ENCODE data around the gene NDUFS7. TPM values are rescaled to one million over a fixed set of nuclear protein-coding genes. Genes with fewer than 3 reads are reported as not detected.

The NDUFS7 gene
- total RNA-seq, 1 donor from 2014 or later: 84.3 TPM

- peaks cover 28% of the 10 kb centered on the region for H3K36me3 Mint-ChIP-seq (ENCODE audit: low read depth)
- no peaks in the 10 kb centered on the region for H3K9me3 Mint-ChIP-seq
- H3K27me3 Mint-ChIP-seq: no peaks in the 10 kb centered on the region
- H3K27ac Mint-ChIP-seq: no peak overlapping the region
- ChIA-PET POLR2A (interaction anchor here (0.6 kb wide), 1 partner anchor 70 kb away, joined by 5 read pairs; no protein-coding TSS in a partner anchor), CTCF (no interaction called here)
- H3K4me1 Mint-ChIP-seq: no peaks in the 10 kb centered on the region
- ATAC-seq (ENCODE audit: low read depth) (no peak), DNase-seq (no peak)
- no peak overlapping the region for H3K4me3 Mint-ChIP-seq
- intact Hi-C loops (cut with micrococcal nuclease): no loop called here
- TF ChIP-seq CTCF (IDR thresholded peaks at IDR 0.05): no peak
Measured at GRCh38 chr19:1394252-1395193, 10.8 kb downstream of the NDUFS7 start.

DNA sequence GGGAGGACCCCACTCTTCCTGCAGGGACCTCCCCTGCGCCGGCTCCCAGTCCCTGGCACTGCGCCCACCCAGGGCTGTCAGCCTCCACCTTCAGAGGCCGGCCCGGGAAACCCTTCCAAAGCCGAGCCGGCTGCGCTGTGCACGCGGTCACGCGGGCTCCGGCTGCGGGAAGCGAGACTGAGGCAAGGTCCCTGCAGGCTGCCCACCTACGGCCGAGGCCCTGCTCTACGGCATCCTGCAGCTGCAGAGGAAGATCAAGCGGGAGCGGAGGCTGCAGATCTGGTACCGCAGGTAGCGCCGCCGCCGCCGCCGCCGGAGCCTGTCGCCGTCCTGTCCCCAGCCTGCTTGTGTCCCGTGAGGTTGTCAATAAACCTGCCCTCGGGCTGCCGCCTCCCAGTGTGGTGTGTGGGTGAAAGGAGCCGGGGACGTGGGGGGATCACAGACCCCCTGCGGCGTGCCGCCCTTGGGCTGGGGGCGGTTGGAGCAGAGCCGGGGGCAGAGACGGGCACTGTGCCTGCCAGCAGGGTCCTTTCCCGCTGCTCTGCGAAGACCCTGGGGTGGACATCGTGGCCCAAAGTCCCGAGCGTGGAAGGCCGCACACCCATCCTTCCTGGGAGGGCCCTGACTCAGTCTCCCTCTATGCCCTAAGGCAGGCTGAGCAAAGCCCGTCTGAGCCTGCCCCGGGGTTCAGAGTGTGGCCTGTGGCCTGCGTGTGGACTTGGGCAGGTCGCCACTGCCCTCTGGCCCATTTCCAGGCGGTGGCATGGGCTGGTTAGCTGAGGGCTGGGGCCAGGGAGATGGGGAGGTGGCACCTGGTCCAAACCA lies 11.7 kb downstream of the NDUFS7 start:
- H3K4me3 Mint-ChIP-seq: no peak overlapping the region

DNA sequence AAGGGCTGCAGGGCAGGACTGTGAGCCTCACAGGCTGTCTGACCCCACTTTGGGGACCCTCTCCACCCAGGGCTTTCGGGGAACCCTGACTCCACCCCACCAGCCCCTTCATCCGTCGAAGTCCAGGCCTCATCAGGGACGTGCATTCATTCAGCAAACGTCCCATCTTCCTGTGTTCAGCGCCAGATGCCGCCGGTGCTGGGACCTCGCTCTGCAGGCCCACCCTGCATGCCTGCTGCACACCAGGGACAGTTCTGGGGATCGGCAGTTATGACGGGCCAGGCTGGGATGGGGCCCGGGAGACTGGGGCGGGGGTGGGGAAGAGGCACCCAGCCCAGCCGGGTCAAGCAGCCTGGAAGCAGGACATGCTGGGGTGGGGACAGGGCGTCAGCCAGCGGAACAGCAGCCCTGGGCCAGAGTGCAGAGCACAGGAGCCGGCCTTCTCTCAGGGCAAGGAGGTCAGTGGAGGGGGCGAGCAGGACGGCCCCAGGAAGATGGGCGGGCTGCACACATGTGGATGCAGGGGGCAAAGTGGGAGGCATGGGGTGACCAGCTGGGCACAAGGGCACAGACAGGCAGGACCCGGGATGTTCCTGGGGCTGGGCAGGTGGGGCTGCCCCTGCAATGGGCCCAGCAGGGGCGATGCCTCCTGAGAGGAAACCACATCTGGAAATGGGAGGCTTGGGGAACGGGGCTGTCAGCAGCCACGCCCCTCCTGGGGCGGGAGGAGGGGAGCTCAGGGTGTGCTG lies 12.5 kb downstream of the NDUFS7 start:
- peaks cover 15% of the 10 kb centered on the region for H3K36me3 Mint-ChIP-seq (ENCODE audit: low read depth)
- no peak for ATAC-seq (ENCODE audit: low read depth)
- POLR2A ChIA-PET: no interaction called here
- no peak for TF ChIP-seq CTCF (IDR thresholded peaks at IDR 0.05)
- CTCF ChIA-PET: no interaction called here
- intact Hi-C loops (cut with micrococcal nuclease): no loop called here
- H3K27me3 Mint-ChIP-seq: no peaks in the 10 kb centered on the region
- no peaks in the 10 kb centered on the region for H3K9me3 Mint-ChIP-seq
- peaks cover 6% of the 10 kb centered on the region for H3K4me1 Mint-ChIP-seq
- H3K4me3 Mint-ChIP-seq: no peak overlapping the region
- no peak overlapping the region for H3K27ac Mint-ChIP-seq
- no peak for DNase-seq

More for the DNA sequence above, 11.7 kb downstream of the NDUFS7 start:
- Mint-ChIP-seq H3K36me3 (ENCODE audit: low read depth) (peaks cover 21% of the 10 kb centered on the region), H3K4me1 (no peaks in the 10 kb centered on the region), H3K27ac (no peak overlapping the region), H3K27me3 (no peaks in the 10 kb centered on the region), H3K9me3 (no peaks in the 10 kb centered on the region)
- DNase-seq (no peak), ATAC-seq (ENCODE audit: low read depth) (no peak)
- ChIA-PET CTCF (no interaction called here), POLR2A (no interaction called here)
- intact Hi-C loops (cut with micrococcal nuclease): no loop called here
- no peak for TF ChIP-seq CTCF (IDR thresholded peaks at IDR 0.05)

DNA sequence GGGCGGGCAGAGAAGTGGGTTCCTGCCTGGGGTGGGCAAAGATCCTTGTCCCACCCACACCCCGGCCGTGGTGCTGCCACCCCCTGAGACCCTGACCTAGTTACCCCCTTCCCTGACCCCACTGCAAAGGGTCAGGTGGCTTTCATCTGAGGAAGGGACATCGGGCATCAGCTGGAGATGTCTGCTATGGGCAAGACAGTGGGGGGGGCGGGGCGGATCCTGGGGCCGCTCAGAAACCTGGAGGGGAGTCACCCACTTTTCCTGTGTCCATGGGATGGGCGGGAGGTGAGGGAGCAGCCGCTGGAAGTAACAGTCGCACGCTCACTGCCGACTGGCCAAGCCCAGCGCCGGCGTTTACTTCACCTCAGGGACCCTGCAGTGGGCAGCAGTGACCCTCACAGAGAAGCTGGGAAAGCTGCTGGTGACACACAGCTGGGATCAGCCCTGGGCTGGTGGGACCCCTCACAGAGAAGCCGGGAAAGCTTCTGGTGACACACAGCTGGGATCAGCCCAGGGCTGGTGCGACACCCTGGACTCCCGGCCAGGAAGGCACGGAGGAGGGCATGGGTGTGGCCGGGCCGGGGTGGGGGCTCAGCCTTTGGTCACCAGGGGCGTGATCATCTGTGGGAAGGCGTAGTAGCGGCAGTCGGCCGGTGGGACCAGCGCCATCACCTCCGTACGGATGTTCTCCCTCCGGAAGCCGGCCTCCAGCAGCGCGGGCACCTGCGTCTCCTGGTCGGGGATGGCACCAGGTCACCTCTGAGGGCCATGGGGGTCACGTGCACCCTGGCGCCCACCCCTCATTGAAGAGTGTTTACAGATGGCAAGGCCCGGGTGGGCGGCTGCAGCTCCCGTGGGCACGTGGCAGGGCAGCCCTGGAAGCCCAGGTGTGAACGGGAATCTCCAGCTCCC lies 13.3 kb downstream of the NDUFS7 start:
- Mint-ChIP-seq H3K27me3 (no peaks in the 10 kb centered on the region), H3K27ac (no peak overlapping the region), H3K4me1 (peaks cover 7% of the 10 kb centered on the region), H3K9me3 (no peaks in the 10 kb centered on the region), H3K36me3 (ENCODE audit: low read depth) (peaks cover 13% of the 10 kb centered on the region), H3K4me3 (no peak overlapping the region)
- DNase-seq (no peak), ATAC-seq (ENCODE audit: low read depth) (no peak)
- intact Hi-C loops (cut with micrococcal nuclease): no loop called here
- TF ChIP-seq CTCF (IDR thresholded peaks at IDR 0.05): no peak
- POLR2A ChIA-PET: interaction anchor here (1.1 kb wide), 1 partner anchor 12 kb away, joined by 6 read pairs; no protein-coding TSS in a partner anchor
- CTCF ChIA-PET: no interaction called here
